AG10803 (cell line): ENCODE measurements around the gene CFAP97D1.

Source experiments
- DNase-seq: peaks from one replicate; pipeline ENCODE4 v3.0.0; 2010; ENCODE audit warnings: low read depth
- H3K4me3 ChIP-seq: 2 replicates; pipeline ENCODE4 v1.5.1; 2011; ENCODE audit warnings: mild to moderate bottlenecking, low read length, control low read depth
- CTCF ChIP-seq: conservative IDR thresholded peaks from 2 replicates; pipeline ENCODE4 v1.5.1; 2011; ENCODE audit warnings: mild to moderate bottlenecking, low read length, control low read depth, inconsistent platforms

The CFAP97D1 gene

GRCh38 chr17:43757171-43757660 is 23.0 kb upstream of the CFAP97D1 start:
- TF ChIP-seq CTCF, result no peak
- no peak for DNase-seq
- no peak overlapping the region for H3K4me3 ChIP-seq

- H3K4me3 ChIP-seq, result no peak overlapping the region
- DNase-seq, result no peak
- no peak for TF ChIP-seq CTCF
Observed at GRCh38 chr17:43758086-43758485, 22.1 kb upstream of the CFAP97D1 start.

- no peak within 1 kb of the TSS for H3K4me3 ChIP-seq
- DNase-seq, result no peak
- no peak for TF ChIP-seq CTCF
Observed at GRCh38 chr17:43758497-43759174, 21.6 kb upstream of the CFAP97D1 start, which contains the start of gene SOST. SOST (minus strand) TSS chr17:43758791; CDS start chr17:43758741, 50 bp downstream.

- no peak for TF ChIP-seq CTCF
Observed at GRCh38 chr17:43759836-43760235, 20.4 kb upstream of the CFAP97D1 start.

GRCh38 chr17:43760254-43760852 is 19.9 kb upstream of the CFAP97D1 start:
- peak; percentile 99 for TF ChIP-seq CTCF
- H3K4me3 ChIP-seq, result no peak overlapping the region
- peak; percentile 88 for DNase-seq

More at GRCh38 chr17:43759836-43760235, 20.4 kb upstream of the CFAP97D1 start:
- DNase-seq, result no peak
- no peak overlapping the region for H3K4me3 ChIP-seq

- H3K4me3 ChIP-seq, result no peak overlapping the region
- peak; percentile 47 for DNase-seq
- TF ChIP-seq CTCF, result peak; percentile 83
Observed at GRCh38 chr17:43766413-43767052, 13.7 kb upstream of the CFAP97D1 start.
